Epithelial cell of prostate (primary cell): ENCODE results near the gene KRTAP10-11.
"Not testable (repeated sequence)": the region's sequence is repeated elsewhere in the genome, so short reads cannot be mapped to it uniquely, and the experiment has no call there.

Experiments
- DNase-seq: peaks from one replicate; pipeline ENCODE4 v3.0.0-alpha.2; 2011; ENCODE audit warnings: low read depth, low spot score
- H3K27ac ChIP-seq: fragments of 450-650 bp; 2 replicates; pipeline ENCODE4 v1.5.1; 2017; ENCODE audit warnings: mild to moderate bottlenecking

The KRTAP10-11 gene

DNA sequence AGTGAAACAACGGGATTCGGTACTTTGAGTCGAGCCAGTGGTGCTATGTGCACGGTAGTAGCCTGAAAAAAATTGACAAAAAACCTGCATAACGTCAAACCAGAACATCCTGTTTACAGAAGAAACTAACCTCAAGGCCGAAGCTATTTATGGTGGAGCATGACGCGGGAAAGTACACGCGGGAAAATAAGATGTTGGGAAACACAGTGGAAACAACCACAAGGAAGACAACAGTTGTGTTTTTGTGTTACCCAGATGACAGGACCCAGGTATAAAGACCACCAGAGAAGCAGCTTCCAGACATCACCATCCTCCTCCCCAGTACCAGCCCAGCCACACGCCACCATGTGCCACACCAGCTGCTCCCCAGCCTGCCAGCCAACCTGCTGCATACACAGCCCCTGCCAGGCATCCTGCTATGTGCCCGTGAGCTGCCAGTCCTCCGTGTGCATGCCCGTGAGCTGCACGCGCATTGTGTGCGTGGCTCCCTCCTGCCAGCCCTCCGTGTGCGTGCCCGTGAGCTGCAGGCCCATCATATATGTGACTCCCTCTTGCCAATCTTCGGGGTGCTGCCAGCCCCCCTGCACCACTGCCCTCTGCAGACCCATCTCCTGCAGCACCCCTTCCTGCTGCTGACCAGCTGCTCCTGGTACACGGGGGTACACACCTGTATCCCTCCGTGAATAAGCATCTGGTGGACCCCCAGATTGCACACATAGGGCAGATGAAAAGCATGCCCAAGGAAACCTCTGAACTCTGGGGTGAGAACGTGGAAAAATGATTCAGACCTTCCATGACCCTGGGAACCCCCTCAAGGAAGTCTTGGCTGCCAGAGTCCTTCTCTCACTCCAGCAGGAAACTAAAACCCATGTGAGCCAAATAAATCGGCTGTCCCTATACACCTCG lies 11.7 kb downstream of the KRTAP10-11 start, which contains the start of gene KRTAP12-3:
Gene KRTAP12-3, plus strand, starts transcription at position 298 of the 906 bp plus-strand sequence. Its CDS starts 48 bp downstream, at position 346.
- DNase-seq = no peak
- no peak within 1 kb of the TSS for H3K27ac ChIP-seq

DNA sequence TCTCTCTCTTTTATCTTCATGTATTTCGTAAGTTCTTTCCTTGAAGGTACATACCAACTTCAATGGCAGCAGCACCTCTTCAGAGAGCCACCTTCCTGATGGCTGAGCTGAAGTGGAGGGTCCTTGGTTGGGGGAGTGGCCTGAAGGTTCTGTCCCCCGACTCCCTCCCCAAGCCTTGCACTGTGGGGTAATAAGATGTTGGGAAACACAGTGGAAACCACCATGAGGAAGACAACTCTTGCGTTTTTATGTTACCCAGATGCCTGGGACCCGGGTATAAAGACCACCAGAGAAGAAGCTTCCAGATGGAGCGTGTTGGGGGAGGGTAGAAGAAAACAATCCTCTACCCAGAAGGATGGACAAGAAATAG lies 12.3 kb downstream of the KRTAP10-11 start:
- no peak overlapping the region for H3K27ac ChIP-seq
- DNase-seq = no peak

DNA sequence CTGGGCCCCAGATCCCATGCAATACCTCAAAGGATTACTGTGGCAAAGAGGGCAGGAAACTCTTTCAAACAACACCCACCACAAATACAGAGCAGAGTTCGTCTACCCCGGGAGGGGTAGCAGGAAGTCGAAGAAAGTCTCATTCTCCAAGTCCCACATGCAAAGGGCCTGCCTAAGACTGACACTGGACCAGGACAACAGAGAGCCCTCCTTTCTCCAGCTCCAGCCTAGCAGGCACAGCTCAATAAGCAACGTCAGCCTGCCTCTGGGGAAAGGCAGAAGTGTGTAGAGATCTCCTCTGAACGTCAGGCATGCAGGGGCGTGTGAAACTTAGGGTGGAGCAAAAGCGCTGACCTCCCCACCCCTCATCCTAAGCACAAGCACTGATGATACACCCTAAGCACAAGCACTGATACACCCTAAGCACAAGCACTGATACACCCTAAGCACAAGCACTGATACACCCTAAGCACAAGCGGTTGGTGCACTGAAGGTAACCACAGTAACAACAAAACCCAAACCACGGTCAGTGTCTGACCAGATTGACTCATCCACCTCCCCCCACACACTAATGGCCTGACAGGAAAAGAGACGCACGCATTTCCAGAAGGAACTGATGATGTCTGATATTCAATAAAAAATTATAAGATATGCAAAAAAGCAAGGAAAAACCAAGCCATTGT lies 12.8 kb downstream of the KRTAP10-11 start:
- no peak overlapping the region for H3K27ac ChIP-seq
- DNase-seq = no peak

DNA sequence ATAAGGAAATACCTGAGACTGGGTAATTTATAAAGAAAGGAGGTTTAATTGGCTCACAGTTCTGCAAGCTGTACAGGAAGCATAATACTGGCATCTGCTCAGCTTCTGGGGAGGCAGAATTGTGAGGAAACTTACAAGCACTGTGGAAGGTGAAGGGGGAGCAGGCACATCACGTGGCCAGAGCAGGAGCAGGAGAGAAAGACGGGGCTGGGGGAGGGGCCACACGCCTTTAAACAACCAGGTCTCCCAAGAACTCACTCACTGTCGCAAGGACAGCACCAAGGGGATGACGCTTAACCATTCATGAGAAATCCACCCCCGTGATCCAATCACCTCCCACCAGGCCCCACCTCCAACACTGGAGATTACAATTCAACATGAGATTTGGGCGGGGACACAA lies 15.4 kb downstream of the KRTAP10-11 start:
- not testable (repeated sequence) for DNase-seq, H3K27ac ChIP-seq

DNA sequence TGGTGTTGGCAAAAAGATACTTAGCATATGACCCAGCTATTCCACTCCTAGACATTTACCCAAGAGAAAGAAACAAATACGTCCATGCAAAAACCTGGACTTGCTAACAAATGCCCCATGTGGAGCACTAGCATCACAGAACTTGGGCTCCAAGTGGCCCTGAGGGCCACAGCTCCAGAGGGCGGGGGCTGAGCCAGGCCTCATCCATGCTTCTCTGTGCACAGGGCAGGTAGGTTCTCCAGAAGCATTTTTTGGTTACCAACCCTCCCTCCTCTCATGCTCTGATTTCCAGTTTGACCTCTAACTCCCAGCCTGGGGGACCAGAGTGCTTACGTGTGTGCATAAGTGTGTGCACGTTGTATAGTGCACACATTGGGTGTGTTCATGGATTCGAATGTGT lies 18.5 kb downstream of the KRTAP10-11 start:
- no peak for DNase-seq
- H3K27ac ChIP-seq = no peak overlapping the region

DNA sequence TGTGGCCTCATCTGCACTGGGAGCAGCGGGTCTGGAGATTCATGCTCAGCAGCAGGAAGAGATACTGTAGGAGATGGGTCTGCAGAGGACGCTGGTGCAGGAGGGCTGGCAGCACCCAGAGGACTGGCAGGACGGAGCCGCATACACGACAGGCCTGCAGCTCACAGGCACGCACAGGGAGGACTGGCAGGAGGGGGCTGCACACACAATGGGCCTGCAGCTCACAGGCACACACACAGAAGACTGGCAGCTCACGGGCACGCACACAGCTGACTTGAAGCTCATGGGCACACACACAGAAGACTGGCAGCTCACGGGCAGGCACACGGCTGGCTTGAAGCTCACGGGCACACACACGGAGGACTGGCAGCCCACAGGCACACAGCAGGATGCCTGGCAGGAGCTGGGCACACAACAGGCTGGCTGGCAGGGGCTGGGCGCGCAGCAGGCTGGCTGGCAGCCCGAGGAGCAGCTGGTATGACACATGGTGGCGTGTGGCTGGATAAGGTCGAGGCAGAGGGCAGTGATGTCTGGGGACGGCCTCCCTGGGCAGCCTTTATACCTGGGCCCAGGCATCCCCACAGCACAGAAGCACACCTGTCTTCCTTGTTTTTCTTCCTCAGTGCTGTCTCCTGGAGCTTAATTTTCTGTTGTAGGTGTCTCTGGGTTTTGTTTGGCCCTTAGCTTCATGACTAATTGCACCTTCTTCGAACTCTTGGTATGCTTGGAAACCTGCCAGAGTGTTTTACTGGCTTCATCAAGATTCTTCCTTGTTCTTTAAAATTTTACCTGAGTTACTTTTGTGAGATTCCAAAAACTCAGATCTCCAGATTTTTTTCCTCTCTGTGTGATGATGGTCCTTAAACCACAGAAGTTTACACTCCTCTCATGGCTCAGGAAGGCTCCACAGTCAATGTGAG lies 20.4 kb downstream of the KRTAP10-11 start, which contains the start of gene KRTAP12-2:
Gene KRTAP12-2, minus strand, starts transcription at position 527 of the 920 bp plus-strand sequence. Its CDS starts 41 bp downstream, at position 486.
- H3K27ac ChIP-seq = no peak within 1 kb of the TSS
- peak; percentile 3 for DNase-seq

DNA sequence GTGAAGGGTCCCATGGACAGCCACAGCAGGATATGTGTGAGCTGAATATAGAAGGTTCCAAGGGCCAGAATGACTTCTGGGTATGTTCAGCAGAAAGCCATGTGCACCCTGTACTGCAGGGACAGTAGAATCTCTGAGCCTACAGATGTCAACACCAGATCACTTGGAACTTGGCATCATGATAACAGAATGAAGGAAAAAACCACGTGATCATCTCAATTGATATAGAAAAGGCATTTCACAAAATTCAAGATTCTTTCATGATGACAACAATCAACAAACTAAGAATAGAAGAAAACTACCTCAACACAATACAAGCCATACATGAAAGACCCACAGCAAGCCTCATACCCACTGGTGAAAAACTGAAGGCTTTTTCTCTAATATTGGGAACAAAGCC lies 21.4 kb downstream of the KRTAP10-11 start:
- H3K27ac ChIP-seq = no peak overlapping the region

DNA sequence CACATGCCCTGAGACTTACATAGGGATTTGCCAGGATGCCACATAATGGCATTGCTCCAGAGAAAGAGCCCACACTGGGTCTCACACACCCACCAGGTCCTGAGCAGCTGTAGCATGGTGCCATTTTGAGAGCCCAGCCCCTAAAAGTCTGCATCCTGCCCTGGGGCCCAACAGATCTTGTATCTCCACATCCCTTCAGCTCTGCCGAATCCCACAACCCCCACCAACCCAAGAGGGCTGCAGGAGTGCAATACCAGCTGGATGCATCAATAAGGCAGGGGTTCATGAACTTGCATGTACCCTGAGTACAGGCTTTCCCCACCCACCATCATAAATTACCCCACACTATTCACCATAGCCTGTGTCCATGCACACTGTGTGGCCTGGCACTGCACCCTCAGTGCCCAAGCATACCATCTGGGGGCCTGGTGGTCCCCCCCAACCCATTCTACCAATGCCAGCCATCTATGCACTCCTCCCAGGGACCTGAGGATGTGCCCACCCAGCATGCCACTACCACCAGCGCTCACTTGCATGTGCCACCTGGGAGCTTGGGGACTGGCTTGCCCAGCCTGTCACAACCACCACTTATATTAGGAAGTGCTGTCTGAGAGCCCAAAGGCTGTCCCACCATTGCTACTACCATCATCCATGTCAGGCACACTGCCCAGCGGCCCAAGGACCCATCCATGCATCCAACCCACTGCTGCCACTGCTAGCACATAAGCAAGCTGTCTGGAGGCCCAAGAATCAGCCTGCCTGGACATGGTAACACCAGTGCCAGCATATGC lies 24.6 kb downstream of the KRTAP10-11 start:
- no peak for DNase-seq

More for the DNA sequence above, 21.4 kb downstream of the KRTAP10-11 start:
- DNase-seq = no peak

DNA sequence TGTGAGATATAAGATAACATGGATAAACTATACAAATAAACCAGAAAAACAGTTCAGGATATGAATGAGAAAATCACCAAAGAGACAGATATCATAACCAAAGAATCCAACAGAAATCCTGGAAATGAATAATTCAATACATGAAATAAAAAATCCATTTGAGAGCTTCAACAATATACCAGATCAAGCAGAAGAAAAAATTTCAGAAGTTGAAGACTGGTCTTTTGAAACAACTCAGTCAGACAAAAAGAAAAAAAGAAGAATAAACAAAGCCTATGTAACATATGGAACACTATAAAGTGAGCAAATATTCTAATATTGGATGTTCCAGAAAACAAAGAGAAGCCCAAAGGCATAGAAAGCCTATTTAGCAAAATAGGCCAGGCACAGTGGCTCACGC lies 25.7 kb downstream of the KRTAP10-11 start:
- no peak overlapping the region for H3K27ac ChIP-seq
- no peak for DNase-seq

More for the DNA sequence above, 24.6 kb downstream of the KRTAP10-11 start:
- no peak overlapping the region for H3K27ac ChIP-seq

DNA sequence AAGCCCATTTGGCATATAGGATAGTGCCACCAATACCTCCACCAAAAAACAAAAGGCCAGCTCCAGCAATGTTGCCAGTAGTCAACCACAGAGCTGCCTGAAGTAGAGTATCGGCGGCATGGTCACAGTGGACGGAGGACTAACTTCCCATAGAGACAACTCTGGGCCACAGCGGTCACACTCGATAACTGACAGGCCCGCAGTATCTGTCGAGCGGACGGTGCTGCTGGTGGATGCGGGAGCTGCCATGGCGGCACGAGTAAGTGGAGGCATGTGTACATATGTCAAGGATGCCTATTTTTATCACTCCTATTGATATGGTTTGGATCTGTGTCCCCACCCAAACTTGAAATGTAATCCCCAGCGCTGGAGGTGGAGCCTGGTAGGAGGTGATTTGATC lies 31.7 kb downstream of the KRTAP10-11 start:
- no peak for DNase-seq
- H3K27ac ChIP-seq = no peak overlapping the region

DNA sequence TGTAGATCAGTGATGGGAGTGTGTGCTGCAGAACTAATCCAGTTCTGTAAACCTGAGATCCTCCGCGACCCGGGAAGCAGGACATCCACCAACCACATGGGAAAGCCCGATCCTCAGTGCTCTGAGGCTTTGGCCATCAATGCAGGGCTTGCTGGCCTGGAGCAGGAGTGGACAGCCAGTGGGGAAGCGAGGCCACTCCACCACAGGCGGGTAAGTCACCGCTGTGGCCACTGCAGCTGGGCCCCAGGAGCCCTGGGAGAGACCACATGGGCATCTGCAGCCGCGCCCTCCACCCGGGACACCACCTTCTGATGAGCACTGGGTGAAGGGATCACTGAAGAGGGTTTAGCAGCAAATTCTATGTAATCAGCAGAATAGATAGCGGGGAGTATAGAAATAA lies 34.9 kb downstream of the KRTAP10-11 start:
- no peak for DNase-seq
- H3K27ac ChIP-seq = no peak overlapping the region

DNA sequence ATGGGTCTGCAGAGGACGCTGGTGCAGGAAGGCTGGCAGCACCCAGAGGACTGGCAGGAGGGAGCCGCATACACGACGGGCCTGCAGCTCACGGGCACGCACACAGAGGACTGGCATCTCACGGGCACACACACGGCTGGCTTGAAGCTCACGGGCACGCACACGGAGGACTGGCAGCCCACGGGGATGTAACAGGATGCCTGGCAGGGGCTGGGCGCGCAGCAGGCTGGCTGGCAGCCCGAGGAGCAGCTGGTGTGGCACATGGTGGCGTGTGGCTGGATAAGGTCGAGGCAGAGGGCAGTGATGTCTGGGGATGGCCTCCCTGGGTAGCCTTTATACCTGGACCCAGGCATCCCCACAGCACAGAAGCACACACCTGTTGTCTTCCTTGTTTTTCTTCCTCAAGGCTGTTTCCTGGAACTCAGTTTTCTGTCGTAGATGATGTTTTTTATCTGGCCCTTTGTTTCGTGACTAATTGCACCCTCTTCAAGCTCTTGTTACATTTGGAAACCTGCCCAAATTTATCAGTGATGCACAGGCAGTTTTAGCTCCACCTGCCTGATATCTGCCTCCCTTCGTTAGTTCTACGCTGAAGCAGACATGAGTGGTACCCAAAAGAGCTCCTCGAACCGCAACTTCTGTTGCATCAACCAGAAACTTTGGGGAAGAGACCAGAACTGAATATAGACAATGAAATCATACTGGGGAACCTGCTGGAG lies 35.8 kb downstream of the KRTAP10-11 start, which contains the start of gene KRTAP12-1:
Gene KRTAP12-1, minus strand, starts transcription at position 303 of the 719 bp plus-strand sequence. Its CDS starts 40 bp downstream, at position 263.
- no peak within 1 kb of the TSS for H3K27ac ChIP-seq
- DNase-seq = no peak

DNA sequence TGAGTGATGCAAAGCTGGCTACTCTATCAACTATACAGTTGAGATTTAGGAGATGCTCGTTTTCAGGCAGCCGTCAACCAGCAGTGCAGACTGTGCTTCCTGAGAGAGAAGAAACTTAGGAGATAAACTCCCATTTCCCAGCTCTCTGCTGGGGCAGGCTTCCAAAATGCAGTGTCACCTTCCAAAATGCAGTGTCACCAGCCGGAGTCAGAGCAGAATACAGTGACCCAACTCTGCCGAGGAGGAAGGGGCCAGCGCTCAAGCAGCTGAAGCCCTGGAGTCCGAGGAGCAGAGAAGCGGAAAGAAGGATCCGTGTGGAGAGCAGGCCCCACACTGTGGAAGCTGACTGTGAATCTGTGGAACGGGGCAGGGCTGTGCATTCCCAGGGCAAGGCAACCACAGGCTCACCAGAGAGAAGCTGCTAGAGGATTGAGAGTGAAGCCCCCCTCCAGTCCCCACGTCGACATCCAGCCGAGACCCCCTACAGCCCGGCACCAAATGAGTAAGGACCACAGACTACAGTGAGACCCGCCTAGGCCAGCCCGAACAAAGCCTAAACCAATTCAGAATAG lies 36.5 kb downstream of the KRTAP10-11 start:
- DNase-seq = no peak
- H3K27ac ChIP-seq = no peak overlapping the region

DNA sequence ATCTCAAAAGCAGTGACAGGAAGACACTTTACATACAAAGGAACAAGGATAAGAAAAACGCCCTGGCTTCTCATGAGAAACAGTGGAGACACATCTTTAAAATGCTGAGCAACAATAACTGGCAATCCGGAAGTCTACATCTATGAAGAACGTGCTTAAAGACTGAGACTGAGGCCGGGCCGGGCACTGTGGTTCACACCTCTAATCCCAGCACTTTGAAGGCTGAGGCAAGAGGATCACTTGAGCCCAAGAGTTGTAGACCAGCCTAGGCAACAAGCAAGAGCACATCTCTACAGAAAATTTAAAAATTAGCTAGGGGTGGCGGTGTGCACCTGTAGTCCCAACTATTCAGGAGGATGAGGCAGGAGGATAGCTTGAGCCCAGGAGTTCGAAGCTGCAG lies 37.9 kb downstream of the KRTAP10-11 start:
- no peak for DNase-seq
- H3K27ac ChIP-seq = no peak overlapping the region

DNA sequence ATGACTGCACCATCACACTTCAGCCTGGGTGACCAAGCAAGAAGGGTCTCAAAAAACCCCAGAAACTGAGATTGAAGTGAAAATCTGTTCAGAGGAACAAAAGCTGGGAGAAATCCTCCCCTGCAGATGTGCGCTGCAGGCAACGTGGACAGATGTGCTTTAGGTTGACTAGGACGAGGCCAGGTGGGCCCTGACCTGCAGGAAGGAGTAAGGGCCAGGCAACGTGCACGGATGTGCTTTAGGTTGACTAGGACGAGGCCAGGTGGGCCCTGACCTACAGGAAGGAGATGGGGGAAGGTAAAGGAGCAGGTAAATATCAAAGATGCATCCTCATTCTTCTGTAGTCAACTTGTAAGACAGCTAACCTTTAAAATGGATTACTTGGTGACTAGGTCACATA lies 38.3 kb downstream of the KRTAP10-11 start:
- no peak overlapping the region for H3K27ac ChIP-seq
- no peak for DNase-seq

DNA sequence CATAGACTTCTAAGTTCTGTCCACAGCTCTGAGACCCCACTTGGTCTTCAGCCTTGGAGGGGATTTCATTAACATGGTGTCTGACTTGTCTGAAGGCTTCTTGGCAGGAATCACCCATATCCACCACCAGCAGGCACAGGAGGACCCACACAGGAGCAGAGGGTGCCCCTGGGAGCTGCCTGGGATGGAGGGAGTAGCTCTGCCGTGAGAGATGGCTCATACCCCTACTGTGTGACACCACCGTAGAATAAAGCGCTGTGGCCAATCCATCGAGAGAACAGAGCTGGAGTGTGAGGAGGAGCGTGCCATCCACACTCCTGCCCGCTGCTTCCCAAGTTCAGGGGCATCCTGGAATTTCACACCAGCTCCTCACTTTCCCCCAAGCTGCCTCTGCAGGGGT lies 38.8 kb downstream of the KRTAP10-11 start:
- DNase-seq = not testable (repeated sequence)

DNA sequence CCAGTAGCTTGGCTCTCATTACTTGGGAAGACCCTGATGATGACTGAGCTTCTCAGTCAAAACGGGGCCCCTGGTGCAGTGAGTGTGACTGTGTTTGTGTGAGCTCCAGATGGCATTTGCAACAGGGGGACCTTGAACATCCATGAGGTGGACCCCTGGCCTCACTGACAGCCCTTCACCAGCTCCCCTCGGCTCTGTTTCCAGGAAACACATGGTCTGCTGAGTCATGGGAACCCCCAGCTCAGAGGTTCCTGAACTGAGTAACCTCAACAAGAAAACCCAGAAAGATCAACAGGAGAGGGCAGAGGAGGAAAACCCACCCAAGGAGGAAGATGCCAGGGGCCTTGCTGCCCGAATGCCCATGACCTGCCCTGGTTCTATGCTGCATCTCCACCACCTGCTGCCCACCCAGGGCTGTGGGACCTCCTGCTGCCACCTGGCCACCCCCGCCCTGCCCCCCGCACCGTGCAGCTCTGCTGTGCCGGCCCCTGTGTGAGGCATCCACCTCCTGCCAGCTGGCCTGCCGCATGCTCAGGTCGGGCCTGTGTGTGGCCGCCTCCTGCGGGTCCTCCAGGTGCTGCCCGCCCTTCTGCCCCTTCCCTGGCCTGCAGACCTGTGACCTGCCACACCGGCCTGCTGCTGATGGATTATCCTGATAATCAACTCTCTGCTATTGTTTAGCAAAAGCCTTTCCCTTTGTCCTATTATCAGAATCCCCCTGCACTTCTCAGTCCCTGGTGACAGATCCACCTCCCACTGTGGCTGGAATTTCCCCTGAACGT lies 40.0 kb downstream of the KRTAP10-11 start:
- DNase-seq = no peak
- H3K27ac ChIP-seq = no peak overlapping the region

More for the DNA sequence above, 38.8 kb downstream of the KRTAP10-11 start:
- not testable (repeated sequence) for H3K27ac ChIP-seq
